ENCODE data around the gene RAPGEF2.

The RAPGEF2 gene

DNA sequence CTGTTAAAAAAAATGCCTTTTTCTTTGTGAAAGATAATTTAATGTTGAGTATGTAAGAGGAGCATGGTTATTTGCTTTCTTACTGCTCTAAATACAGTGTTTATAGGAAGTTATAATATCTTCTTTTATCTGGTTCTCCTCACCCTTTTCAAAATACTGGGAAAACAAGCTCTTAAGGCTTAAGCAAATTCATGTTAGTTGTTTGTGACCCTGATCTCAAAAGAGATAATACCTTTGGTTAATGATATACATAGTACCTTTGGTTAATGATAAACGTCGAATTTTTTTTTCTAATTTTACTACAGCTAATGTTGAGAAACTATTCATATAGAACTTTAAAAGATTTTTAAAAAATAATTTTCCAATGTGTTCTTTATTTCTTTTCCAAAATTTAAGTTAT is 180.1 kb downstream of the RAPGEF2 start:
- no peak for DNase-seq

DNA sequence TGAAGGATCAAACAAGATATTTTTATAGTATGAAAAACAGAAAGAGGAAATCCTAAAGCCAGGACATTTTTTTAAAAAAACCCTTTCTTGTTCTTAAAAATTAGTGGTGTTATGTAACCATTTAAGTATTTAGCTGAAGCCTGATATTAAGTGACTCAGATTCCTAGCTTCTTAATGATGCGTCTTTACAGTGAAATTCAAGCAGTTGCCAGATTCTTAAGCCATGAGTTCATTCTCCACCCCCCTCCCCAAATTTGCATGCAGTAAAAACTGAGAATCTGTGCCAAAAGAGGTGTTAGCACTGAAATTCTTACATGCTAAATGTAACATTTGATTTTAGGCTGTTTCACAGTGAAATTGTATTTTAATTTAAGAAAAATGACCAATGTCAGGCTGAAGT is 180.8 kb downstream of the RAPGEF2 start:
- peak; percentile 97 for DNase-seq

DNA sequence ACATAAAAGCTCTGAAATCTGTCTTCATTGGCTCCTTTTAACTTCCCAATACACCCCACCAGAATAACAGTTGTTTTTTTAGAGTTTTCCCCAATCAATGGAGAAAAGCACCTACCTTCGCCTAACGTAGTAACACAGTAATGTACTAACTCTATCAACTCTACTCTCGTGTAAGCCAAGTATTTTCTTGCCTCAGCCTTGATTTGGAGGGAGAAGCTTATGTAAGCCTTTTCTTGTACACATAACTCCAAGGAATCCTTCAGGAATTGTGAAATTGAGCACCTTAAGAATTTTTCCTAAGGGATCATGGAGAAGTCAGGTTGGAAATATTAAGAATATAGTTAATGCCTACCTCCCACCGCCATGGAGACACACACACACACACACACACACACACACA is 181.2 kb downstream of the RAPGEF2 start:
- peak; percentile 69 for DNase-seq

DNA sequence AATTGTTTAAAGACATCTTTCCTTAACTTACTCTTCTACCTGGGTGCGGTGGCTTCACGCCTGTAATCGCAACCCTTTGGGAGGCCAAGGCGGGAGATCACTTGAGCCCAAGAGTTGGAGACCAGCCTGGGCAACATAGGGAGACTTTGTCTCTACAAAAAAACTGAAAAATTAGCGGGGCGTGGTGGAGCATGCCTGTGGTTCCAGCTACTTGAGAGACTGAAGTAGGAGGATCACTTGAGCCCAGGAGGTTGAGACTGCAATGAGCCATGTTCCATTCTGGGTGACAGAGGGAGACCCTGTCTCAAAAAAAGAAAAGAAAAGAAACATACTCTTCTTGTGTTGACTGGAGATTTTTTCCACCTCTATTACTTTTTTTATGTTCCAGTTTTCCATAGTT is 181.9 kb downstream of the RAPGEF2 start:
- DNase-seq, result no peak

DNA sequence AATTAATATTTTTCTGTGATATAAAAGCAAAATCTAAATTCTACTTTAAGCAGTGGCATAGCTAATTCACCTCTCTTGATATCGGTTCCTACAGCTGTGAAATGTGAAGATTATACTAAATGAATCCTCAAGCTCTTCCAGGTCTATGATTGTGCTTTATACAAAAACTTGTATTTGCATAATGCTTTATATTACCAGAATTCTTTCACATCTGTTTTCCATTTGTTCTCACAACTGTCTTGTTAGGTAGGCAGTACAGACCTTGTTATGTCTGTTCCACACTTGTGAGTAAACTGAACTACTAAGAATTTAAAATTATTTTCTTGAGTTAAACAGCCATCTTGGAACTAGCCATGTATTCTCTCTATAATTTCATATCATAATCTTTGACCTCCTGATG is 184.9 kb downstream of the RAPGEF2 start:
- no peak for DNase-seq

DNA sequence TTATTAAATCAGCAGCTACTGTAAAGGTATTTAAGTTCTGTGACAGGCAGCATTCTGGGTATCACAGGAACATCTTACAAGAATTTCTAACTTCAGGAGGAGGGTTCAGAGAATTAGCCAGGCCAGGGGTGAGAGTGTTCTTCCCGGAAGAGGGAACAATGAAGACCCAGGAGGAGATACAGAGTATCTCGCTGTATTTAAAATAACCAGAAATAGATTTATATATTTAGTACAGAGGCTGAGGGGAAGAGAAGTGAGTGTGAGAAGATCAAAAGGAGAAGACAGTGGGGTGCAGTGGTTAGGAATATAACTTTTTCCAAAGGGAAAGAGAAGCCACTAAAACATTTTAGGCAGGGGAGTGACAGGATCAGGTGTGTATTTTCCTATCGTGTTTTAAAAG is 186.8 kb downstream of the RAPGEF2 start:
- no peak for DNase-seq

DNA sequence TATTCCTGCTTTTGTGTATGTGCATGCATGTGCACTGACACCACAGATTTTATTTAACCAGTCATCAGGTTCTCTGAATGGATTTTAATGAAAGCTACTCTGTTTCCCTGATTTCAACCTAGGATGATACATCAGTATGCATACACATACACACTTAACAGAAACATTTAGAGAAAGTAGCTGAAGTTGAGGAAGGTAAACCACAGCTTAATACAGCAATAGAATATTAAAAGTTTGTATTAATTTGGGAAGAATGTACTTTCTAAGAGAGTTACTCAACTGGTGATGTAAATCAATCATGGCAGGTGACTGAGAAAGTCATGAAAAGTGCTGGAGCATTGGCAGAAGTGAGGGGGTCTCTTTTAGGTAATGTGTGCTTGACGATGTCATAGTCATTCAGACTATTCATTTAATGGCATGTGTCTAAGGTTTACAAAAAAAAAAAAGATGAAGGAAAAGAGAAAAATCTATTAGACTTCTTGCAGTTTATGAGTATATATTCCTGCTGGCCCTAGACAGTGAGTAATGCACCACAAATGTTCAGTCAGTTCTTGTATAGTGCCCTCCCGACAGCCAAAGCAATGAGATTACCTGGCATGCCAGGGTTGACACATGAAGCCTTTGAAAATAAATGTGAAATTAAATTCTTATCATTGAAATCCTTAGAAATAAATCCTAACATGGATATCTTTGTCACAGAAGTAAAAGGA is 187.6 kb downstream of the RAPGEF2 start:
- peak; percentile 62 for DNase-seq

DNA sequence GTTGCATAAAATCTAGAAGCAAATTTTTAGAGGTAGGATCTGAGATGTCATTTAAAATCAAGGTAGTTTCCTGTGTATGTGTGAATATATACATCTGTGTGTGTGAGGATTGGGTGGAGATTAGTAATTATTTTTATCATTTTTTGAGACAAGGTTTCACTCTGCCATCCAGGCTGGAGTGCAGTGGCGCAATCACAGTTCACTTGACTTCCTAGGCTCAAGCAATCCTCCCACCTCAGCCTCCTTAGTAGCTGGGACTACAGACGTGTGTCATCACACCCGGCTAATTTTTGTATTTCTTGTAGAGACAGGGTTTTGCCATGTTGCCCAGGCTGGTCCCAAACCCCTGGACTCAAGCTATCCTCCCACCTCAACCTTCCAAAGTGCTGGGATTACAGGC is 188.3 kb downstream of the RAPGEF2 start:
- DNase-seq, result no peak

DNA sequence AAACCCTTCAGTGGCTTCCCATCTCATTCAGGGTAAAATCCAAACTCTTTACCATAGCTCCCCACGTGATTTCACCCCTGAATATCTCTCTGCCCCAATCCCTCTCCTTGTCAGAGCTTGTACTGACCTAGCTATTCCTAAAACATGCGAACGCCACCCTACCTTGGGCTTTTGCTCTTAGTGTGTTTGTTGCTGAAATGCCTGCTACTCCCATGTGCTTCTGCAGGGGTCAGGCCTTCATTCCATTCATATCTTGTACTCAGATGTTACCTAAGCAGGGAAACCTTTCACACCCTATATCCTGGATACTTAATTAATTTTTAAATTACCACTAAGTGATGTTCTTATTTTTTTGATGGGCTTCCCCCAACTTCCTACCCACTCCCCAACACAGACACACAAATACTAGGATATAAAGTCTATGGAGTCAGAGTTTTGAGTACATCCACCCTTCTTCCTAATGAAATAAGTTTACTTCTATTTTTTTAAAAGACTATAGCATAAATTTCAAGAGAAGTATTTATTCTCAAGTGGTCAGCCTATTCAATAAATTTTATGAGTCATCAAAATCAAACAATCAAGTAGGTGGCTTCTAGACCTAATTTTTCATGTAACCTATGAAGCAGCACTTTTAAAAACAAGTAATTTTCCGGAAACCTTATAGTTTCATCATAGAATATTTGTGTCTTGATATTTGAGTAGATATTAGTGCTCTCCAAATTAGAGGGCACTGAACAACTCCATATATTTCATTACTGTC is 189.4 kb downstream of the RAPGEF2 start:
- no peak for DNase-seq

DNA sequence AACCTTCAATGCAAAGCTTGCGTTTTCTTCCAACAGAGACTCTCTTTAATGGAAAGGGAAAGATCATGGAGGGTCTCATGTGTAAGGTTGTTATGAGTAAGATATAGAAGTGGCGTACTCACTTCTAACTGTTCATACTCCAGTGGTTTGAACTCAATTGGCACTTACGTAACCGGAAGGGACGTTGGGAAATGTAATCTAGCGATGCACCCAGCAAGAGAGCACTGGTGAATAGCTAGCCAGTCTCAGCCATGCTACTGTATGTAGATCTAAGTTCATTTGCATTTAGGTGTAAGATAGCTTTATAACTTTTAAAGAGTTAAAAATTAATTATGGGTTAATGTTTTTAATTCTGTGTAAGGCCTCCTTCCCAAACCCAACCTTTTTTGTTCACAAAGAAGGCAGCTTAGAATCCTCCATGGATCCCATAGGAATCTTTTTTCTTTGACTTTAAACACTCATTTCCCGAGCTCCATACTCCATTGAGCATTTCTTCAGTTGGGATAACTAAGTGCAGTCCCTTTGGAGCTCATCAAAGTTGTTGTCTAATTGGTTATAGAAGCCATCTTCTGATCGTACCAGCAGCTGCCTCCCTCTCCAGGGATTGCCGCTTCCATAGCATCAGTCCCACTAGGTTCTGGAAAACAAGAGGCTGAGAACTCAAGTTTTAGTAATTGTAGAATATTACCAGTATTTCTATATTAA is 191.1 kb downstream of the RAPGEF2 start:
- no peak for DNase-seq

DNA sequence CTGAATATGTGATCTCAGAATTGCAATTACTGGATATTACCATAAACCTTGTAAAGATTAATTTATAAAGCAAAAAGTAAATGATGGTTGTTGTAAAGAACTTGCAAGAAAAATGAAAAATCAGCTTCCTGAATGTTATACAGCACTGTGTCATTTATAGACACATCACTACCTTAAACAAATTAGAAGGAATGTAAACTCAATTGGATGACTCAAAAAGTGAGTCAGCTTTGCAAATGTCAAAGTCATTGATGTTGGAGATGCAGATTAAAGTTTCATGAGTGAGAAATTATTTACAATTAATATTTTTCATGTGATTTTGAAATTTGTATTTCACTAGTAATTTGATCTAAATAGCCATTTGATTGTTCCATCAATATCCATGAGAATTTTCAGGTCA is 193.2 kb downstream of the RAPGEF2 start:
- DNase-seq, result peak; percentile 76

DNA sequence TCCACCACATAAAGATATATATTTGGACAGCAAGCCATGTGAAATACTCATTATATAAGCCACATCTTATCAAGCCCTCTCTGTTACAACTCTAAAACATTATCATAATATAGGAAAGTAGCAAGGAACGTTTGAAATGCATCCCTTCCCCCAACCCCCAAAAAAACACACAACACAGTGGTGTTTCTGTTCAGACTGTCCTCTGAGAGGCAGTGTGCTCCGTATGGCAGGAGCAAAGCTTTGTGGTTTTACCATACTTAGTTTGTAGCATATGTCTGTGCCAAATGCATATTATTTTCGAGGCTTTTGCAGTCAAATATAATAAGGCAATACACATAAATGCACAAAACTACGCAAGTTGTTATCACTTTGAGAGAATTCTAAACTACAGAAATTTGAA is 194.2 kb downstream of the RAPGEF2 start:
- DNase-seq, result peak; percentile 41

DNA sequence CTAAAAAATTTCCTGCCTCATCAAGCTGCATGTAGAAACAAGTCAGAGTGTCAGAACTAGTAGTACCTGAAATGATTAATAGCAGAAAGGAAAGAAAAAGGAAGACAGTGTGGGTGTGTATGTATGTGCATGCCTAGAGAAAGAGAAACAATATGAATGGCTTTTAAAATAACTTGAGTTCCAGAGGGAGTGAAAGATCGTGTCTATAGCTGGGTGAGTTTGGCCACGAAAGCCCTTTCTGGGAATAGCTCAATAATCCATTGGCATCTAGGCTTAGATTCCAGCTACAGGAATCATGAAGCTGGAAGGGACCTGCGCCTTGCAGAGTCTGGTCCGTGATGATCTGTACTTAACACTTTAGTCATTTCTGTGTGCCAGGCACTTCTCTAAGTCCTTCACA is 195.6 kb downstream of the RAPGEF2 start:
- peak; percentile 77 for DNase-seq

DNA sequence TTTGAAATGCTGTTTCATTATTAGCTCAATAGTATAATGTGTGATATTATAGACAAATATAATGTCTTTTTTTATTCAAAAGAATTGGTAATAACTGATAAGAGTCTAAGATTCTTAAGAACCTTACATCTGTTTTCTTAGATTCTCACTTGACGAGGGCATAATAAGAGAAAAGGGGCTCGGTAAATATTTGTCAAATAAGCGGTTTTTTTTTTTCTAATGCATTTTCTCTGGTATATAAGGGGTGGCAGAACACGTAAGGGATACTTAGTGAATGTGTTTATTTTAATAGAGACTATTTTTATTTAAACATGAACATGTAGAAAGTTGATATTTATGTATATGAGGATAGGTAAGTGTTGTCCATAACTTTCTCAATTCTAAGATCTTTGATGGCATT is 200.6 kb downstream of the RAPGEF2 start:
- no peak for DNase-seq

DNA sequence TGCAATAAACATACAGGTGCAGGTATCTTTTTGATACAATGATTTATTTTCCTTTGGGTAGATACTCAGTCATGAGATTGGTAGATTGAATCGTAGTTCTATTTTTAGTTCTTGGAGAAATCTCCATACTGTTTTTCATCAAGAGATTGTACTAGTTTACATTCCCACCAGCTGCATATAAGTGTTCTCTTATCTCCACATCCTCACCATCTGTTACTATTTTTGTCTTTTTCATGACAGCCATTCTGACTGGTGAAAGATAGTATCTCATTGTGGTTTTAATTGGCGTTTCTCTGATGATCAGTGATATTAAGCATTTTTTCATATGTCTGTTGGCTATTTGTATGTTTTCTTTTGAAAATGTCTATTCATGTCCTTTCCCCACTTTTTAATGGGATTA is 202.2 kb downstream of the RAPGEF2 start:
- no peak for DNase-seq

DNA sequence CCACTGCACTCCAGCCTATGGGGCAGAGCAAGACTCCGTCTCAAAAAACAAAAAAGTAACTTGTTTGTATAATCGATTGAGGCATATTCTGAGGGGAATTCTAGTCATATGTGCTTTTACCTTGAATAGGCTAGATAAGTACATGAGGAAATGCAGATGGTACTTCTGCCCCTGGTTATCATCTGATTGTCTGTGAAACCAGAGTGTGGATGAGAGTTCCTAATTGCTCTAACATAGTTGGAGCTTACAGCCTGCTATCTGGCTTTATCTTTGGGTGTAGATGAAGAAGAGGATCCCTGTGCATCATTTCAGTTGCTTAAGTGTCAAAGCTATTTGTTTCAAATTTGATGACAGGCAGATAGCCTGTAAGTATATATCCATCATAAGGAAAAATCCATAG is 205.1 kb downstream of the RAPGEF2 start:
- DNase-seq, result no peak

DNA sequence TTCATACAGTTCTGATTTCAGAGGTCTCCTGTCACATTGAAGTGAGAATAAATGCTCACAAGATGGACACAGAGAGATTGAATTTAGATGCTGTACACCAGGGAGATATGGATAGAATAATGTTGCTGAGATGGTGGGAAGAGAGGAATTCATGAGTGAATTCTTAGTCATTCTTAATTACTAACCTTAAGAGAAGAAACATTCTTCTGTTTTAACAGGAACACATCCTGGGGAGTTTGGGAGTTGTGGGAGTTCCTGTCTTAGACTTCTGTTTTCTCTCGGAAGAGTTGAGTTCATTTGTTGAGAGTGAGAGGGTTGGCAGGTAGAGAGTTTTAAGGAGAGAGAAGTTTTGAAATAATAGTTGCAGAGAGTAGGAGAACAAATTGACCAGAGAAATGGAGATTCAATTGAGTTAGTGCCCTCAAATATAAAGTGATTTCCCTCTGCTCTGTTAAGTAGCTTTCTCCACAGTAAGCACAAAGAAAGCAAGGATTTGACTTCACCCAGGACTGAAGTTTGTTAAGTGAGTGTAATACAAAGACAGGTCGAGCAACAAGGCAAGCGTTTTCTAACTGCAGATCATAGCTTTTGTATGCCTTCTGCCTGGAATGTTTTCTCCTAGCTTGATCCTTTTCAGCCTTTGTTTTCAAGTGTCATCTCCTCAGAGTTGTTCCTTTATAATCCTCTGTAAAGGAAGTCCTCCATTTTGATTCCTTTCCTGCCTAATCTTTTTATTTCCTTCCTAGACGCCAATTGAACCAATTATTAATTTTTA is 205.9 kb downstream of the RAPGEF2 start:
- DNase-seq, result peak; percentile 78

DNA sequence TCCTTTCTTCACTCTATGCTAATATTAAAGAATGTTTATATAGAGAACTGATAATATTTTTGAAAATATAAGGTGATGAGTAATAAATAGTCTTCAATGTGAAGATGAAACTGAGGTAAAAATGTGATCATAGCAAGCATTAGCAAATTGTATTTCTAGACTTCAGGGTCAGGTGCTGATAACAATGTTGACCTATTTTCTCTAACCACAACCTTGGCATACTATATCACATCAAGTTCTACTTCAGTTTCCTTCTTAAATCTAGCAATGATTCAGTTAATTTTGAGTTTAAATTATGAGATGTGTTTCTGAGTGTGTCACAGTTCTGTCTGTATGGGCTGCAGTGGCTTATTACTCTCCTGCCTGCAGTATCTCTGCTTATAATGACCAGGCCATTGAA is 209.4 kb downstream of the RAPGEF2 start:
- DNase-seq, result no peak

DNA sequence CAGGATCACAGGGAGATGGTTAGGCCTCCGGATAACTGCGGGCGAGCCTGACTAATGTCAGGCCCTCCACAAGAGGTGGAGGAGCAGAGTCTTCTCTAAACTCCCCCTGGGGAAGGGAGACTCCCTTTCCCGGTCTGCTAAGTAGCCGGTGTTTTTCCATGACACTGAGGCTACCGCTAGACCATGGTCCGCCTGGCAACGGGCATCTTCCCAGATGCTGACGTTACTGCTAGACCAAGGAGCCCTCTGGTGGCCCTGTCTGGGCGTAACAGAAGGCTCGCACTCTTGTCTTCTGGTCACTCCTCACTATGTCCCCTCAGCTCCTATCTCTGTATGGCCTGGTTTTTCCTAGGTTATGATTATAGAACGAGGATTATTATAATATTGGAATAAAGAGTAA is 213.0 kb downstream of the RAPGEF2 start:
- DNase-seq, result peak; percentile 11

DNA sequence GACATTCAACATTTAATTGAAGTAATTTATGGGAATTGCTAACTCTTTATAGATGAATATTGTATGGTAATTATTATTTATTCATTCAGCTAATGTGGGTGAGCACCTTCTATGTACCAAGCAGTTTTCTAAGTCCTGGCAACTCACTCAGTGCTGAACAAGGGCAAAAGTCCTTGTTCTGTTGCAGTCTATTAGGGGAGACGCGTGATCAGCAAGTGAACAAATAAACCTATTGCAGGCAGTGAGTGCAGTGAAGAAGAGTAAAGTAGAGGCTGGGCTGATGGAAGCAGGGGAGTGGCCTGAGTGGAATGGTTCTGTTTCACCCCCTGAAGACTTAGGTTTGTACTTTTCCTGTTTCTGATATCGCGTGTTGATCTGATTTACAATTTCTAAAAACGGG is 214.3 kb downstream of the RAPGEF2 start:
- DNase-seq, result no peak

DNA sequence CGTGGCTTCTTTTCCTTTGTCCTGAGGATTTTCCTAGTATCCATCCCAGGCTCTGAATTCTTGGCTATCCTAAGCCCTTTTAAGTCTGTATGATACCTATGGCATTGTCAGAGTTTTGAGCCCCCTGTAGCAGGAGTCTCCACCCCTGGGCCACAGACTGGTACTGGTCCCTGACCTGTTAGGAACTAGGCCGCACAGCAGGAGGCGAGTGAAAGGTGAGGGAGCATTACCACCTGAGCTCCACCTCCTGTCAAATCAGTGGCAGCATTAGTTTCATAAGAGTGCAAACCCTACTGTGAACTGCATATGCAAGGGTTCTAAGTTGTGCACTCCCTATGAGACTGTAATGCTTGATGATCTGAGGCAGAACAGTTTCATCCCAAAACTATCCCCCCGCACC is 216.1 kb downstream of the RAPGEF2 start:
- DNase-seq, result no peak

DNA sequence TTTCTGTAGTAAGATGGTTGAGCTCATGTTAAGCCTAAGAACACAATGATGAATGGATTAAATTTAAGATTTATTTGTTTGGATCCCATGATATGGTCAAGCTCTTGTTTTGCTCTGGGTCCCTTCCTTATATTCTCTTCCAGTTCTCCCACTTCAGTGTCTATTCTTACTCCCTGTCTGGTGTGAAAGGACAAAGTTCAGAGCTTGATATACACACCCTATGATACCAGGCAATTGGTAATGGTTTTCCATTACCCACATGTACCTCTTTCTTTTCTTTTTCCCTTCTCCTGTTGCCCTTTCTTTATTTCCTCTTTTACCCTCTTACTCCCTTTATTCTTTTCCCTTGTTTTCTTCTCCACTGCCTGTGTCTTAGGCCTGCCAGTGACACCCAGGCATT is 223.6 kb downstream of the RAPGEF2 start:
- DNase-seq, result no peak

DNA sequence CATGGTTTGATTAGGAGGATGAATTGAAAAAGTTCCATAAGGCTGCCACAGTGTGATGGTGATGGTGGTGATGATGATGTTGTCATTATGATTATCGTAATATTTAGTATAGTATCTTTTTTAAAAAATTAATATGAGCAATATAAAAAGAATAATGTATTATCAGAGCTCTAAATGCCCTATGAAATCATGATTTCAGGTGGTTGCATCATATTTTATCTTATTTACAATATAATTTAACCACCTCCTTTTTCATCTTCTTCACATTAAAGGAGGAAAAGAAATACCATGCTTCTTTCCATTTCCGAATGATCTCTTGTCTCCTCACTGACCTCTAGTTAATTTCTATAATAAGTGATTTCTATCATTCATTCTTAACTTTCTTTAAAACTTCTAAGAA is 225.9 kb downstream of the RAPGEF2 start:
- DNase-seq, result no peak

Data from fibroblast of skin of right biceps (primary cell).